H1 (cell line): ENCODE measurements around the gene MROH7. TPM values are rescaled to one million over a fixed set of nuclear protein-coding genes. Genes with fewer than 3 reads are reported as not detected.

Experiments used
- BACH1 ChIP-seq: IDR thresholded peaks from 2 replicates; pipeline ENCODE4 v1.6.1; 2012; ENCODE audit warnings: low read length, improper control_type of control experiment
- BRCA1 ChIP-seq: IDR thresholded peaks from 2 replicates; pipeline ENCODE4 v1.6.1; 2012; ENCODE audit warnings: low read depth, low read length, improper control_type of control experiment
- CTCF ChIP-seq, 3 experiments: IDR thresholded peaks; 1 replicate in 2 of 3; 2 replicates in 1 of 3; pipeline versions ENCODE4 v1.5.1 to v1.6.1; 2011; ENCODE audit warnings: low read length in 3 of 3, mild to moderate bottlenecking in 3 of 3, inconsistent platforms in 2 of 3, low read depth in 1 of 3, moderate library complexity in 1 of 3; ENCODE audit not compliant: insufficient read depth in 1 of 3; ENCODE audit errors: control extremely low read depth in 1 of 3
- MAFK ChIP-seq: IDR thresholded peaks from 2 replicates; pipeline ENCODE4 v1.6.1; 2012; ENCODE audit warnings: low read depth, mild to moderate bottlenecking, improper control_type of control experiment, low read length
- SIN3A ChIP-seq, 2 experiments: IDR thresholded peaks in 1 of 2; conservative IDR thresholded peaks in 1 of 2; 2 replicates each; pipeline ENCODE4 v1.6.1; 2011 to 2012; ENCODE audit warnings: low read length in 2 of 2, improper control_type of control experiment in 1 of 2, low read depth in 1 of 2, mild to moderate bottlenecking in 1 of 2
- polyA plus RNA-seq, 7 experiments: library from polyadenylated mRNA; depleted of rRNA in 3 of 7; stranded (reverse) in 5 of 7; unstranded in 2 of 7; fragments of >200 nt in 5 of 7; fragments of 200-250 nt in 2 of 7; gene quantifications; 1 replicate in 5 of 7; 2 replicates in 1 of 7; 4 replicates in 1 of 7; pipeline versions ENCODE4 v1.2.1 to v1.2.3, GENCODE V29; 2011 to 2013; ENCODE audit warnings: missing spikeins in 2 of 7, mixed read lengths in 2 of 7
- total RNA-seq: library from RNA; stranded (reverse); fragmentation: NEBNext Ultra II Directional; extraction: Animal tissue kit (Norgen Biotek cat#: 25700); gene quantifications from 2 replicates; pipeline ENCODE4 v1.2.1, GENCODE V29; 2021
- TF ChIP-seq, protein P1 (sequence below): fragments of 300-600 bp; sonication (generic); IDR thresholded peaks from 2 replicates; pipeline ENCODE4 v1.7.1; 2012; ENCODE audit warnings: low read length, moderate library complexity, mild to moderate bottlenecking, inconsistent platforms; ENCODE audit not compliant: insufficient replicate concordance

The MROH7 gene
- total and polyA plus RNA-seq, 2 of the 8 experiments (the other 6 are each of a cell fraction or from before 2014, with no cell fraction given), result 0.07 to 0.20 TPM

- TF ChIP-seq, protein P1, sequence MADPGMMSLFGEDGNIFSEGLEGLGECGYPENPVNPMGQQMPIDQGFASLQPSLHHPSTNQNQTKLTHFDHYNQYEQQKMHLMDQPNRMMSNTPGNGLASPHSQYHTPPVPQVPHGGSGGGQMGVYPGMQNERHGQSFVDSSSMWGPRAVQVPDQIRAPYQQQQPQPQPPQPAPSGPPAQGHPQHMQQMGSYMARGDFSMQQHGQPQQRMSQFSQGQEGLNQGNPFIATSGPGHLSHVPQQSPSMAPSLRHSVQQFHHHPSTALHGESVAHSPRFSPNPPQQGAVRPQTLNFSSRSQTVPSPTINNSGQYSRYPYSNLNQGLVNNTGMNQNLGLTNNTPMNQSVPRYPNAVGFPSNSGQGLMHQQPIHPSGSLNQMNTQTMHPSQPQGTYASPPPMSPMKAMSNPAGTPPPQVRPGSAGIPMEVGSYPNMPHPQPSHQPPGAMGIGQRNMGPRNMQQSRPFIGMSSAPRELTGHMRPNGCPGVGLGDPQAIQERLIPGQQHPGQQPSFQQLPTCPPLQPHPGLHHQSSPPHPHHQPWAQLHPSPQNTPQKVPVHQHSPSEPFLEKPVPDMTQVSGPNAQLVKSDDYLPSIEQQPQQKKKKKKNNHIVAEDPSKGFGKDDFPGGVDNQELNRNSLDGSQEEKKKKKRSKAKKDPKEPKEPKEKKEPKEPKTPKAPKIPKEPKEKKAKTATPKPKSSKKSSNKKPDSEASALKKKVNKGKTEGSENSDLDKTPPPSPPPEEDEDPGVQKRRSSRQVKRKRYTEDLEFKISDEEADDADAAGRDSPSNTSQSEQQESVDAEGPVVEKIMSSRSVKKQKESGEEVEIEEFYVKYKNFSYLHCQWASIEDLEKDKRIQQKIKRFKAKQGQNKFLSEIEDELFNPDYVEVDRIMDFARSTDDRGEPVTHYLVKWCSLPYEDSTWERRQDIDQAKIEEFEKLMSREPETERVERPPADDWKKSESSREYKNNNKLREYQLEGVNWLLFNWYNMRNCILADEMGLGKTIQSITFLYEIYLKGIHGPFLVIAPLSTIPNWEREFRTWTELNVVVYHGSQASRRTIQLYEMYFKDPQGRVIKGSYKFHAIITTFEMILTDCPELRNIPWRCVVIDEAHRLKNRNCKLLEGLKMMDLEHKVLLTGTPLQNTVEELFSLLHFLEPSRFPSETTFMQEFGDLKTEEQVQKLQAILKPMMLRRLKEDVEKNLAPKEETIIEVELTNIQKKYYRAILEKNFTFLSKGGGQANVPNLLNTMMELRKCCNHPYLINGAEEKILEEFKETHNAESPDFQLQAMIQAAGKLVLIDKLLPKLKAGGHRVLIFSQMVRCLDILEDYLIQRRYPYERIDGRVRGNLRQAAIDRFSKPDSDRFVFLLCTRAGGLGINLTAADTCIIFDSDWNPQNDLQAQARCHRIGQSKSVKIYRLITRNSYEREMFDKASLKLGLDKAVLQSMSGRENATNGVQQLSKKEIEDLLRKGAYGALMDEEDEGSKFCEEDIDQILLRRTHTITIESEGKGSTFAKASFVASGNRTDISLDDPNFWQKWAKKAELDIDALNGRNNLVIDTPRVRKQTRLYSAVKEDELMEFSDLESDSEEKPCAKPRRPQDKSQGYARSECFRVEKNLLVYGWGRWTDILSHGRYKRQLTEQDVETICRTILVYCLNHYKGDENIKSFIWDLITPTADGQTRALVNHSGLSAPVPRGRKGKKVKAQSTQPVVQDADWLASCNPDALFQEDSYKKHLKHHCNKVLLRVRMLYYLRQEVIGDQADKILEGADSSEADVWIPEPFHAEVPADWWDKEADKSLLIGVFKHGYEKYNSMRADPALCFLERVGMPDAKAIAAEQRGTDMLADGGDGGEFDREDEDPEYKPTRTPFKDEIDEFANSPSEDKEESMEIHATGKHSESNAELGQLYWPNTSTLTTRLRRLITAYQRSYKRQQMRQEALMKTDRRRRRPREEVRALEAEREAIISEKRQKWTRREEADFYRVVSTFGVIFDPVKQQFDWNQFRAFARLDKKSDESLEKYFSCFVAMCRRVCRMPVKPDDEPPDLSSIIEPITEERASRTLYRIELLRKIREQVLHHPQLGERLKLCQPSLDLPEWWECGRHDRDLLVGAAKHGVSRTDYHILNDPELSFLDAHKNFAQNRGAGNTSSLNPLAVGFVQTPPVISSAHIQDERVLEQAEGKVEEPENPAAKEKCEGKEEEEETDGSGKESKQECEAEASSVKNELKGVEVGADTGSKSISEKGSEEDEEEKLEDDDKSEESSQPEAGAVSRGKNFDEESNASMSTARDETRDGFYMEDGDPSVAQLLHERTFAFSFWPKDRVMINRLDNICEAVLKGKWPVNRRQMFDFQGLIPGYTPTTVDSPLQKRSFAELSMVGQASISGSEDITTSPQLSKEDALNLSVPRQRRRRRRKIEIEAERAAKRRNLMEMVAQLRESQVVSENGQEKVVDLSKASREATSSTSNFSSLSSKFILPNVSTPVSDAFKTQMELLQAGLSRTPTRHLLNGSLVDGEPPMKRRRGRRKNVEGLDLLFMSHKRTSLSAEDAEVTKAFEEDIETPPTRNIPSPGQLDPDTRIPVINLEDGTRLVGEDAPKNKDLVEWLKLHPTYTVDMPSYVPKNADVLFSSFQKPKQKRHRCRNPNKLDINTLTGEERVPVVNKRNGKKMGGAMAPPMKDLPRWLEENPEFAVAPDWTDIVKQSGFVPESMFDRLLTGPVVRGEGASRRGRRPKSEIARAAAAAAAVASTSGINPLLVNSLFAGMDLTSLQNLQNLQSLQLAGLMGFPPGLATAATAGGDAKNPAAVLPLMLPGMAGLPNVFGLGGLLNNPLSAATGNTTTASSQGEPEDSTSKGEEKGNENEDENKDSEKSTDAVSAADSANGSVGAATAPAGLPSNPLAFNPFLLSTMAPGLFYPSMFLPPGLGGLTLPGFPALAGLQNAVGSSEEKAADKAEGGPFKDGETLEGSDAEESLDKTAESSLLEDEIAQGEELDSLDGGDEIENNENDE, result no peak
- TF ChIP-seq CTCF (IDR thresholded peaks at IDR 0.05; ENCODE audit: control extremely low read depth in 1 of 3, insufficient read depth in 1 of 3, low read depth in 1 of 3, low read length in 3 of 3) (no peak), BRCA1 (no peak), SIN3A (conservative IDR thresholded peaks at IDR 0.05 in 1 of 2, IDR thresholded peaks at IDR 0.05 in 1 of 2; ENCODE audit: low read depth in 1 of 2, low read length in 2 of 2) (no peak), MAFK (no peak), BACH1 (no peak)
- TF ChIP-seq, all 59 proteins: peak for 0
Measured at GRCh38 chr1:54708385-54708784, 66.8 kb downstream of the MROH7 start (continued).
